Measurements from ENCODE around the gene EXOC6.

DNA sequence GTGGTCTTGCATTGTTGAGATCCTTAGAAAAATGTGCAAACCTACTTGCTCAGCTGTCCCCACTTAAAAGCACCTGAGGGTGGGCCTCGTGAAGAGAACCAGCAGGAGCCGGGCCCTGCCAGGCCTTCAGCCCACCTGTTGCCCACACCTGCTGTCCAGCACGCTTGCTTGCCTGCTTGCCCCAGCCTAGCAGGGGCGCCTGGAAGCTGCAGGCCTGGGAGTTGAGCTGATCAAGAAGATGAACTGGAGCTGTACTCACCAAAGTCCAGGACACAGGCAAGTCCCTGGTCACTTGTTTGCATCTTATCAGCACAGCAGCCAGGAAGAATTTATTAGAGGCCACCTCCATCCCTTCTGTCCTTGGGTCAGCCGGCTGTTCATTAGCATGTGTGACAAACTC, 248.6 kb downstream of the EXOC6 start:
- TF ChIP-seq, protein P1, sequence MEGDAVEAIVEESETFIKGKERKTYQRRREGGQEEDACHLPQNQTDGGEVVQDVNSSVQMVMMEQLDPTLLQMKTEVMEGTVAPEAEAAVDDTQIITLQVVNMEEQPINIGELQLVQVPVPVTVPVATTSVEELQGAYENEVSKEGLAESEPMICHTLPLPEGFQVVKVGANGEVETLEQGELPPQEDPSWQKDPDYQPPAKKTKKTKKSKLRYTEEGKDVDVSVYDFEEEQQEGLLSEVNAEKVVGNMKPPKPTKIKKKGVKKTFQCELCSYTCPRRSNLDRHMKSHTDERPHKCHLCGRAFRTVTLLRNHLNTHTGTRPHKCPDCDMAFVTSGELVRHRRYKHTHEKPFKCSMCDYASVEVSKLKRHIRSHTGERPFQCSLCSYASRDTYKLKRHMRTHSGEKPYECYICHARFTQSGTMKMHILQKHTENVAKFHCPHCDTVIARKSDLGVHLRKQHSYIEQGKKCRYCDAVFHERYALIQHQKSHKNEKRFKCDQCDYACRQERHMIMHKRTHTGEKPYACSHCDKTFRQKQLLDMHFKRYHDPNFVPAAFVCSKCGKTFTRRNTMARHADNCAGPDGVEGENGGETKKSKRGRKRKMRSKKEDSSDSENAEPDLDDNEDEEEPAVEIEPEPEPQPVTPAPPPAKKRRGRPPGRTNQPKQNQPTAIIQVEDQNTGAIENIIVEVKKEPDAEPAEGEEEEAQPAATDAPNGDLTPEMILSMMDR (conservative IDR thresholded peaks at IDR 0.05; ENCODE audit: low read length), result no peak
- TF ChIP-seq EZH2phosphoT487 (IDR thresholded peaks at IDR 0.05; ENCODE audit: borderline replicate concordance, low read depth, low read length), result no peak
